Activated naive CD4-positive, alpha-beta T cell treated with anti-CD3 and anti-CD28 coated beads for 36 hours (primary cell): ENCODE data around the gene MTF2. TPM values are rescaled to one million over a fixed set of nuclear protein-coding genes. Genes with fewer than 3 reads are reported as not detected.
A peak's percentile ranks its signal among the peaks of the same experiment; 100 is the strongest.
"Not testable (repeated sequence)": the region's sequence is repeated elsewhere in the genome, so short reads cannot be mapped to it uniquely, and the experiment has no call there.

Experiments
- CTCF ChIA-PET: fragments of 350-600 bp; sonication (Branson Sonifier 250); formaldehyde crosslinking; loops from one replicate; lab custom pipeline; 2021; ENCODE audit warnings: antibody characterized with exemption; lab: Charles Lee
- DNase-seq: peaks from one replicate; pipeline ENCODE4 v3.0.0-alpha.2; 2020
- H3K27ac Mint-ChIP-seq: one replicate; pipeline ENCODE4 v1.8.0; 2021; ENCODE audit warnings: mild to moderate bottlenecking, mixed read lengths
- H3K27me3 Mint-ChIP-seq: one replicate; pipeline ENCODE4 v1.8.0; 2021; ENCODE audit warnings: low read depth, mixed read lengths
- H3K36me3 Mint-ChIP-seq: one replicate; pipeline ENCODE4 v1.8.0; 2021; ENCODE audit warnings: low read depth, mixed read lengths
- H3K4me1 Mint-ChIP-seq: one replicate; pipeline ENCODE4 v1.8.0; 2021; ENCODE audit warnings: low read depth, mixed read lengths
- H3K4me3 Mint-ChIP-seq: one replicate; pipeline ENCODE4 v1.8.0; 2021; ENCODE audit warnings: mild to moderate bottlenecking, moderate library complexity, mixed read lengths
- H3K9me3 Mint-ChIP-seq: one replicate; pipeline ENCODE4 v1.8.0; 2021; ENCODE audit warnings: mixed read lengths
- intact Hi-C: fragments of 100-400 bp; cut with micrococcal nuclease; formaldehyde crosslinking; loops from one replicate; pipeline ENCODE4 v1.15.1; 2023
- total RNA-seq, 2 experiments: library from RNA; stranded (reverse); gene quantifications; one replicate each; pipeline ENCODE4 v1.2.3, GENCODE V29; 2021

Gene MTF2
- total RNA-seq, 2 experiments from 2014 or later: 51.0 to 56.6 TPM

- Mint-ChIP-seq H3K9me3 (peaks cover 5% of the 10 kb centered on the region), H3K36me3 (peaks cover 32% of the 10 kb centered on the region), H3K4me1 (peaks cover 54% of the 10 kb centered on the region), H3K27me3 (no peaks in the 10 kb centered on the region), H3K27ac (no peak overlapping the region), H3K4me3 (no peak overlapping the region)
- CTCF ChIA-PET: interaction anchor here (0.6 to 1.7 kb wide), 3 partner anchors 46 to 1197 kb away, joined by 3 to 7 read pairs (median 7); no protein-coding TSS in a partner anchor
- intact Hi-C loops: no loop called here
- DNase-seq: no peak
Measured at GRCh38 chr1:93172778-93173177, 93.7 kb downstream of the MTF2 start.

- H3K36me3 Mint-ChIP-seq: peaks cover 25% of the 10 kb centered on the region
- CTCF ChIA-PET: interaction anchor here (0.6 kb wide), 1 partner anchor 184 kb away, joined by 3 read pairs; no protein-coding TSS in a partner anchor
- not testable (repeated sequence) for H3K27me3 Mint-ChIP-seq, H3K4me3 Mint-ChIP-seq, H3K9me3 Mint-ChIP-seq, DNase-seq, H3K27ac Mint-ChIP-seq
- H3K4me1 Mint-ChIP-seq: peaks cover 58% of the 10 kb centered on the region
- intact Hi-C loops: loop anchor here (5.0 kb wide), 1 partner anchor 317 kb away; no protein-coding TSS in a partner anchor
Measured at GRCh38 chr1:93174638-93175037, 95.6 kb downstream of the MTF2 start.

- Mint-ChIP-seq H3K9me3 (no peaks in the 10 kb centered on the region), H3K27ac (no peak overlapping the region), H3K4me3 (peak overlapping the region; percentile 88), H3K36me3 (peaks cover 20% of the 10 kb centered on the region), H3K4me1 (peaks cover 53% of the 10 kb centered on the region), H3K27me3 (no peaks in the 10 kb centered on the region)
- no peak for DNase-seq
- intact Hi-C loops: loop anchor here (2.0 to 5.0 kb wide), 2 partner anchors 321 to 347 kb away; no protein-coding TSS in a partner anchor
- CTCF ChIA-PET: interaction anchor here (0.9 kb wide), 1 partner anchor 216 kb away, joined by 3 read pairs; no protein-coding TSS in a partner anchor
Measured at GRCh38 chr1:93177991-93178390, 98.9 kb downstream of the MTF2 start.

GRCh38 chr1:93178418-93178817, 99.3 kb downstream of the MTF2 start:
- CTCF ChIA-PET: interaction anchor here (0.9 kb wide), 1 partner anchor 216 kb away, joined by 3 read pairs; no protein-coding TSS in a partner anchor
- H3K36me3 Mint-ChIP-seq: peaks cover 22% of the 10 kb centered on the region
- H3K27me3 Mint-ChIP-seq: no peaks in the 10 kb centered on the region
- peak overlapping the region; percentile 88 for H3K4me3 Mint-ChIP-seq
- H3K9me3 Mint-ChIP-seq: no peaks in the 10 kb centered on the region
- no peak for DNase-seq
- peaks cover 53% of the 10 kb centered on the region for H3K4me1 Mint-ChIP-seq
- intact Hi-C loops: loop anchor here (2.0 to 5.0 kb wide), 2 partner anchors 321 to 348 kb away; no protein-coding TSS in a partner anchor
- no peak overlapping the region for H3K27ac Mint-ChIP-seq

- H3K9me3 Mint-ChIP-seq: no peaks in the 10 kb centered on the region
- peak; percentile 98 for DNase-seq
- no peaks in the 10 kb centered on the region for H3K27me3 Mint-ChIP-seq
- peaks cover 19% of the 10 kb centered on the region for H3K36me3 Mint-ChIP-seq
- peak within 1 kb of the TSS; percentile 99 for H3K27ac Mint-ChIP-seq
- H3K4me1 Mint-ChIP-seq: peaks cover 49% of the 10 kb centered on the region
- CTCF ChIA-PET: no interaction called here
- intact Hi-C loops: loop anchor here (1.0 to 5.0 kb wide), 14 partner anchors 9 to 729 kb away; partner anchors contain the start of genes DNTTIP2 and GCLM
- peak within 1 kb of the TSS; percentile 88 for H3K4me3 Mint-ChIP-seq
Measured at GRCh38 chr1:93179886-93180722, 101.0 kb downstream of the MTF2 start, which contains the start of gene TMED5. Gene TMED5, minus strand, starts transcription at chr1:93180413. Its CDS starts 171 bp downstream, at chr1:93180242.

GRCh38 chr1:93180723-93181613, 101.9 kb downstream of the MTF2 start, which contains the start of gene CCDC18:
Gene CCDC18, plus strand, starts transcription at chr1:93180724. Its CDS starts 2,638 bp downstream, at chr1:93183362.
- Mint-ChIP-seq H3K4me3 (peak within 1 kb of the TSS; percentile 88), H3K36me3 (peaks cover 19% of the 10 kb centered on the region), H3K4me1 (peaks cover 49% of the 10 kb centered on the region), H3K27me3 (no peaks in the 10 kb centered on the region), H3K27ac (peak within 1 kb of the TSS; percentile 99), H3K9me3 (no peaks in the 10 kb centered on the region)
- peak; percentile 71 for DNase-seq
- CTCF ChIA-PET: interaction anchor here (0.6 kb wide), 1 partner anchor 155 kb away, joined by 3 read pairs; no protein-coding TSS in a partner anchor
- intact Hi-C loops: loop anchor here (1.0 to 5.0 kb wide), 7 partner anchors 139 to 728 kb away; partner anchors contain the start of genes DNTTIP2 and GCLM

- Mint-ChIP-seq H3K4me1 (peaks cover 21% of the 10 kb centered on the region), H3K9me3 (no peaks in the 10 kb centered on the region), H3K4me3 (no peak overlapping the region), H3K36me3 (peaks cover 24% of the 10 kb centered on the region), H3K27ac (no peak overlapping the region), H3K27me3 (no peaks in the 10 kb centered on the region)
- CTCF ChIA-PET: interaction anchor here (1.2 kb wide), 1 partner anchor 165 kb away, joined by 3 read pairs; no protein-coding TSS in a partner anchor
- DNase-seq: no peak
- intact Hi-C loops: no loop called here
Measured at GRCh38 chr1:93186667-93187066, 107.6 kb downstream of the MTF2 start.

Other genes starting within 250 kb of the MTF2 start
- 1,000 to 10,000 TPM; 1,793 to 1,819 TPM for gene RPL5, start 247.2 kb upstream of the MTF2 start, total RNA-seq
- gene DIPK1A, start 117.8 kb upstream of the MTF2 start, total RNA-seq: 1 to 10 TPM; 4.5 to 5.0 TPM
- 10 to 100 TPM; 27.8 to 28.2 TPM for gene TMED5, start 101.1 kb downstream of the MTF2 start, total RNA-seq
- gene CCDC18, start 101.4 kb downstream of the MTF2 start, total RNA-seq: 10 to 100 TPM; 16.2 to 16.4 TPM